K562 (cell line): ENCODE data around the gene XAB2. TPM values are rescaled to one million over a fixed set of nuclear protein-coding genes. Genes with fewer than 3 reads are reported as not detected.

Experiments
- DNMT1 ChIP-seq: fragments of 450-650 bp; IDR thresholded peaks from 2 replicates; pipeline ENCODE4 v1.6.1; 2016; ENCODE audit warnings: antibody characterized with exemption, mild to moderate bottlenecking
- HNRNPK ChIP-seq: fragments of 200-400 bp; formaldehyde crosslinking; IDR thresholded peaks from one replicate; pipeline ENCODE4 v1.6.1; 2018; ENCODE audit warnings: mild to moderate bottlenecking, low read depth, low read length; ENCODE audit not compliant: poor library complexity, severe bottlenecking
- MTA3 ChIP-seq: fragments of 450-650 bp; formaldehyde crosslinking; IDR thresholded peaks from 2 replicates; pipeline ENCODE4 v1.6.1; 2017; ENCODE audit warnings: mild to moderate bottlenecking, borderline replicate concordance
- NCOA6 ChIP-seq: fragments of 450-650 bp; IDR thresholded peaks from 2 replicates; pipeline ENCODE4 v1.6.1; 2017; ENCODE audit warnings: mild to moderate bottlenecking
- OTX1 ChIP-seq: fragments of 450-650 bp; formaldehyde crosslinking; IDR thresholded peaks from 2 replicates; pipeline ENCODE4 v1.4.0; 2022; ENCODE audit warnings: mild to moderate bottlenecking
- POLR2A ChIP-seq: fragments of 450-650 bp; conservative IDR thresholded peaks from 2 replicates; pipeline ENCODE4 v1.6.1; 2016
- RNF2 ChIP-seq: sonication (generic); IDR thresholded peaks from 2 replicates; pipeline ENCODE4 v1.6.1; 2016
- SMAD4 ChIP-seq: fragments of 250-450 bp; sonication (Bioruptor Pico); conservative IDR thresholded peaks from 2 replicates; pipeline ENCODE4 v1.8.0; 2021; ENCODE audit warnings: inconsistent platforms, mild to moderate bottlenecking, moderate library complexity
- SOX6 ChIP-seq: fragments of 450-650 bp; IDR thresholded peaks from 2 replicates; pipeline ENCODE4 v1.6.1; 2014; ENCODE audit warnings: mild to moderate bottlenecking
- TRIM28 ChIP-seq: fragments of 450-650 bp; IDR thresholded peaks from 2 replicates; pipeline ENCODE4 v1.6.1; 2017
- YY1 ChIP-seq, 3 experiments: IDR thresholded peaks; 2 replicates each; pipeline ENCODE4 v1.6.1; 2011; ENCODE audit warnings: low read length in 2 of 3, mild to moderate bottlenecking in 2 of 3, moderate library complexity in 2 of 3, borderline replicate concordance in 1 of 3, control low read depth in 1 of 3, low read depth in 1 of 3; ENCODE audit not compliant: insufficient read depth in 3 of 3, insufficient replicate concordance in 2 of 3, control insufficient read depth in 1 of 3, insufficient read length in 1 of 3; ENCODE audit errors: extremely low read depth in 1 of 3
- ZBTB7A ChIP-seq: IDR thresholded peaks from 2 replicates; pipeline ENCODE4 v1.6.1; 2011; ENCODE audit warnings: low read depth, mild to moderate bottlenecking, low read length, moderate library complexity, borderline replicate concordance; ENCODE audit not compliant: control insufficient read depth
- ZNF133 ChIP-seq: fragments of 250-450 bp; sonication (Bioruptor Pico); IDR thresholded peaks from 2 replicates; pipeline ENCODE4 v1.4.0; 2020; ENCODE audit warnings: mild to moderate bottlenecking
- ZNF431 ChIP-seq: sonication (generic); formaldehyde crosslinking; IDR thresholded peaks from 2 replicates; pipeline ENCODE4 v1.8.0; 2022; ENCODE audit warnings: mild to moderate bottlenecking, missing genetic modification reagents
- ZZZ3 ChIP-seq: fragments of 450-650 bp; IDR thresholded peaks from 2 replicates; pipeline ENCODE4 v1.6.1; 2016; ENCODE audit warnings: antibody characterized with exemption, mild to moderate bottlenecking, moderate library complexity
- polyA plus RNA-seq, 8 experiments: library from polyadenylated mRNA; depleted of rRNA in 4 of 8; stranded (reverse) in 5 of 8; unstranded in 3 of 8; fragments of >200 nt; fragmentation: Nextera tagmentation in 2 of 8; fragmentation: Illumina TruSeq in 1 of 8; extraction: Ambion mirVana in 2 of 8; extraction: Trizol in 1 of 8; gene quantifications; 2 replicates each; pipeline versions ENCODE4 v1.2.1 to v1.2.3, GENCODE V29; 2011 to 2014; ENCODE audit warnings: inconsistent platforms in 1 of 8, missing spikeins in 1 of 8
- total RNA-seq, 7 experiments: library from RNA; depleted of rRNA in 6 of 7; stranded (reverse); fragments of >200 nt in 6 of 7; fragmentation: Illumina TruSeq in 2 of 7; extraction: Trizol in 2 of 7; gene quantifications; 2 replicates each; pipeline versions ENCODE4 v1.2.1 to v1.2.3, GENCODE V29; 2011 to 2021; ENCODE audit warnings: low replicate concordance in 1 of 7
- TF ChIP-seq, protein P1 (sequence below): fragments of 450-650 bp; IDR thresholded peaks from 2 replicates; pipeline ENCODE4 v1.6.1; 2017; ENCODE audit warnings: antibody characterized with exemption, mild to moderate bottlenecking
- TF ChIP-seq, protein P2 (sequence below), 2 experiments: fragments of 450-650 bp; conservative IDR thresholded peaks; 2 replicates each; pipeline ENCODE4 v1.6.1; 2017; ENCODE audit warnings: mild to moderate bottlenecking in 2 of 2, moderate library complexity in 2 of 2
- TF ChIP-seq, protein P3 (sequence below): IDR thresholded peaks from 2 replicates; pipeline ENCODE4 v1.6.1; 2012; ENCODE audit warnings: low read depth, low read length, improper control_type of control experiment, borderline replicate concordance
- TF ChIP-seq, protein P4 (sequence below): sonication (generic); formaldehyde crosslinking; IDR thresholded peaks from 2 replicates; pipeline ENCODE4 v1.8.0; 2022; ENCODE audit warnings: mild to moderate bottlenecking, missing genetic modification reagents

Gene XAB2
- total and polyA plus RNA-seq, 9 of the 15 experiments (the other 6 are each of a cell fraction or from before 2014, with no cell fraction given) = 0.21 to 58.3 (median 20.0) TPM

DNA sequence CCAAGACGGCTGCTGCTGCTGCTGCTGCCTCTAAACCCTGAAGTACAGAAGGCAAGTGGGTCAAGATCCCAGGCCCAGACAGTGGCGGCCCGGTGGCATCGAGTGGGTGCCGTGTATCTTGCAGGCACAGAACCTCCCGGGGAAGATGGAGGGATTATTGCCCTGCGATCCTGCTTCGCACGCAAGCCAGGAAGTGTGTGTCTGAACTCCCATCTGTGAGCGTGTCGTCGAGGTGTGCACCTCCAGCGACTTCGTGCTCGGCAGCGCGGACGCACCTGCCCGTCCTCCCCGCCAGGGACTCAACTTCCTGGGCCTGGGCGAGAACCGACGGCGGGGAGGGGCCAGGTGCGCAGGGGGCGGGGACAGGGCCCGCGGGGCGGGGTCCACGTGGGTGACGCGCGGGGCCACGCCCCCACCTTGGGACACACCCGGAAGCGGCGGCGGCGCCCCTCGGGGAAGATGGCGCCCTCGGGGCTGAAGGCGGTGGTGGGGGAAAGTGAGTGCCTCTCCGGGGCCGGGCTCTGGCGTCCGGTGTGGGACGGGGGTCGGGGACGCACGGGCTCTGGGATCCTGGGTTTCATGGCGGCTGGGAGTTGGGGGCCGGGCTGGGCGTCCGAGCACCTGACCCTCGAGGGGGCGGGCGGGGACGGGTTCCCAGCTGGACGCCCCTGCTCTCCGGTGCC is 7.5 kb upstream of the XAB2 start, which contains the start of gene STXBP2 (continued):
- TF ChIP-seq, protein P1, sequence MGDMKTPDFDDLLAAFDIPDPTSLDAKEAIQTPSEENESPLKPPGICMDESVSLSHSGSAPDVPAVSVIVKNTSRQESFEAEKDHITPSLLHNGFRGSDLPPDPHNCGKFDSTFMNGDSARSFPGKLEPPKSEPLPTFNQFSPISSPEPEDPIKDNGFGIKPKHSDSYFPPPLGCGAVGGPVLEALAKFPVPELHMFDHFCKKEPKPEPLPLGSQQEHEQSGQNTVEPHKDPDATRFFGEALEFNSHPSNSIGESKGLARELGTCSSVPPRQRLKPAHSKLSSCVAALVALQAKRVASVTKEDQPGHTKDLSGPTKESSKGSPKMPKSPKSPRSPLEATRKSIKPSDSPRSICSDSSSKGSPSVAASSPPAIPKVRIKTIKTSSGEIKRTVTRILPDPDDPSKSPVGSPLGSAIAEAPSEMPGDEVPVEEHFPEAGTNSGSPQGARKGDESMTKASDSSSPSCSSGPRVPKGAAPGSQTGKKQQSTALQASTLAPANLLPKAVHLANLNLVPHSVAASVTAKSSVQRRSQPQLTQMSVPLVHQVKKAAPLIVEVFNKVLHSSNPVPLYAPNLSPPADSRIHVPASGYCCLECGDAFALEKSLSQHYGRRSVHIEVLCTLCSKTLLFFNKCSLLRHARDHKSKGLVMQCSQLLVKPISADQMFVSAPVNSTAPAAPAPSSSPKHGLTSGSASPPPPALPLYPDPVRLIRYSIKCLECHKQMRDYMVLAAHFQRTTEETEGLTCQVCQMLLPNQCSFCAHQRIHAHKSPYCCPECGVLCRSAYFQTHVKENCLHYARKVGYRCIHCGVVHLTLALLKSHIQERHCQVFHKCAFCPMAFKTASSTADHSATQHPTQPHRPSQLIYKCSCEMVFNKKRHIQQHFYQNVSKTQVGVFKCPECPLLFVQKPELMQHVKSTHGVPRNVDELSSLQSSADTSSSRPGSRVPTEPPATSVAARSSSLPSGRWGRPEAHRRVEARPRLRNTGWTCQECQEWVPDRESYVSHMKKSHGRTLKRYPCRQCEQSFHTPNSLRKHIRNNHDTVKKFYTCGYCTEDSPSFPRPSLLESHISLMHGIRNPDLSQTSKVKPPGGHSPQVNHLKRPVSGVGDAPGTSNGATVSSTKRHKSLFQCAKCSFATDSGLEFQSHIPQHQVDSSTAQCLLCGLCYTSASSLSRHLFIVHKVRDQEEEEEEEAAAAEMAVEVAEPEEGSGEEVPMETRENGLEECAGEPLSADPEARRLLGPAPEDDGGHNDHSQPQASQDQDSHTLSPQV = peak; percentile 45; the same call in 1 of the 2 replicates
- TF ChIP-seq ZBTB7A = peak; percentile 47; the same call in 1 of the 2 replicates
- TF ChIP-seq TRIM28 = no peak
- peak; percentile 34; the same call in 1 of the 2 replicates for TF ChIP-seq RNF2
- no peak for TF ChIP-seq ZZZ3
- TF ChIP-seq ZNF431 (CRISPR knock-in tag) = peak; percentile 75
- TF ChIP-seq, protein P2, sequence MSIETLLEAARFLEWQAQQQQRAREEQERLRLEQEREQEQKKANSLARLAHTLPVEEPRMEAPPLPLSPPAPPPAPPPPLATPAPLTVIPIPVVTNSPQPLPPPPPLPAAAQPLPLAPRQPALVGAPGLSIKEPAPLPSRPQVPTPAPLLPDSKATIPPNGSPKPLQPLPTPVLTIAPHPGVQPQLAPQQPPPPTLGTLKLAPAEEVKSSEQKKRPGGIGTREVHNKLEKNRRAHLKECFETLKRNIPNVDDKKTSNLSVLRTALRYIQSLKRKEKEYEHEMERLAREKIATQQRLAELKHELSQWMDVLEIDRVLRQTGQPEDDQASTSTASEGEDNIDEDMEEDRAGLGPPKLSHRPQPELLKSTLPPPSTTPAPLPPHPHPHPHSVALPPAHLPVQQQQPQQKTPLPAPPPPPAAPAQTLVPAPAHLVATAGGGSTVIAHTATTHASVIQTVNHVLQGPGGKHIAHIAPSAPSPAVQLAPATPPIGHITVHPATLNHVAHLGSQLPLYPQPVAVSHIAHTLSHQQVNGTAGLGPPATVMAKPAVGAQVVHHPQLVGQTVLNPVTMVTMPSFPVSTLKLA (conservative IDR thresholded peaks at IDR 0.05) = peak; percentile 79 to 88
- TF ChIP-seq OTX1 (CRISPR knock-in tag) = no peak
- TF ChIP-seq SMAD4 (CRISPR knock-in tag) = 0 out of 2 replicates have a peak, but pooled peaks have one; percentile 27
- TF ChIP-seq MTA3 = no peak
- TF ChIP-seq HNRNPK = peak; percentile 20
- TF ChIP-seq SOX6 = no peak
- TF ChIP-seq, protein P3, sequence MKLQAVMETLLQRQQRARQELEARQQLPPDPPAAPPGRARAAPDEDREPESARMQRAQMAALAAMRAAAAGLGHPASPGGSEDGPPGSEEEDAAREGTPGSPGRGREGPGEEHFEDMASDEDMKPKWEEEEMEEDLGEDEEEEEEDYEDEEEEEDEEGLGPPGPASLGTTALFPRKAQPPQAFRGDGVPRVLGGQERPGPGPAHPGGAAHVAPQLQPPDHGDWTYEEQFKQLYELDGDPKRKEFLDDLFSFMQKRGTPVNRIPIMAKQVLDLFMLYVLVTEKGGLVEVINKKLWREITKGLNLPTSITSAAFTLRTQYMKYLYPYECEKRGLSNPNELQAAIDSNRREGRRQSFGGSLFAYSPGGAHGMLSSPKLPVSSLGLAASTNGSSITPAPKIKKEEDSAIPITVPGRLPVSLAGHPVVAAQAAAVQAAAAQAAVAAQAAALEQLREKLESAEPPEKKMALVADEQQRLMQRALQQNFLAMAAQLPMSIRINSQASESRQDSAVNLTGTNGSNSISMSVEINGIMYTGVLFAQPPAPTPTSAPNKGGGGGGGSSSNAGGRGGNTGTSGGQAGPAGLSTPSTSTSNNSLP = no peak
- no peak for TF ChIP-seq DNMT1
- peak; percentile 63 to 94 (median 92) for TF ChIP-seq YY1 (IDR thresholded peaks at IDR 0.05; ENCODE audit: borderline replicate concordance in 1 of 3, control insufficient read depth in 1 of 3, extremely low read depth in 1 of 3, insufficient read depth in 3 of 3, insufficient read length in 1 of 3, insufficient replicate concordance in 2 of 3, low read depth in 1 of 3, low read length in 2 of 3)
- 0 out of 2 replicates have a peak, but pooled peaks have one; percentile 3 for TF ChIP-seq ZNF133 (CRISPR knock-in tag)
- peak; percentile 81 for TF ChIP-seq NCOA6
- TF ChIP-seq POLR2A = peak; percentile 78
- TF ChIP-seq, protein P4, sequence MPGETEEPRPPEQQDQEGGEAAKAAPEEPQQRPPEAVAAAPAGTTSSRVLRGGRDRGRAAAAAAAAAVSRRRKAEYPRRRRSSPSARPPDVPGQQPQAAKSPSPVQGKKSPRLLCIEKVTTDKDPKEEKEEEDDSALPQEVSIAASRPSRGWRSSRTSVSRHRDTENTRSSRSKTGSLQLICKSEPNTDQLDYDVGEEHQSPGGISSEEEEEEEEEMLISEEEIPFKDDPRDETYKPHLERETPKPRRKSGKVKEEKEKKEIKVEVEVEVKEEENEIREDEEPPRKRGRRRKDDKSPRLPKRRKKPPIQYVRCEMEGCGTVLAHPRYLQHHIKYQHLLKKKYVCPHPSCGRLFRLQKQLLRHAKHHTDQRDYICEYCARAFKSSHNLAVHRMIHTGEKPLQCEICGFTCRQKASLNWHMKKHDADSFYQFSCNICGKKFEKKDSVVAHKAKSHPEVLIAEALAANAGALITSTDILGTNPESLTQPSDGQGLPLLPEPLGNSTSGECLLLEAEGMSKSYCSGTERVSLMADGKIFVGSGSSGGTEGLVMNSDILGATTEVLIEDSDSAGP = no peak
